Esophagus muscularis mucosa (tissue), 3 donors: ENCODE data around the gene RNF213.

Experiments
- POLR2AphosphoS5 ChIP-seq, 2 donors: sonication (generic); formaldehyde crosslinking; IDR thresholded peaks; one replicate each; pipeline ENCODE4 v1.6.1; 2017; ENCODE audit warnings: antibody characterized with exemption in 2 of 2
- TF ChIP-seq, protein P1 (sequence below), 3 experiments: fragments of 200-600 bp in 2 of 3; fragments of 450-650 bp in 1 of 3; sonication (generic) in 2 of 3; IDR thresholded peaks; one replicate each; pipeline ENCODE4 v1.5.1; 2017 to 2019; ENCODE audit warnings: antibody characterized with exemption in 3 of 3, mild to moderate bottlenecking in 2 of 3, moderate library complexity in 1 of 3

DNA sequence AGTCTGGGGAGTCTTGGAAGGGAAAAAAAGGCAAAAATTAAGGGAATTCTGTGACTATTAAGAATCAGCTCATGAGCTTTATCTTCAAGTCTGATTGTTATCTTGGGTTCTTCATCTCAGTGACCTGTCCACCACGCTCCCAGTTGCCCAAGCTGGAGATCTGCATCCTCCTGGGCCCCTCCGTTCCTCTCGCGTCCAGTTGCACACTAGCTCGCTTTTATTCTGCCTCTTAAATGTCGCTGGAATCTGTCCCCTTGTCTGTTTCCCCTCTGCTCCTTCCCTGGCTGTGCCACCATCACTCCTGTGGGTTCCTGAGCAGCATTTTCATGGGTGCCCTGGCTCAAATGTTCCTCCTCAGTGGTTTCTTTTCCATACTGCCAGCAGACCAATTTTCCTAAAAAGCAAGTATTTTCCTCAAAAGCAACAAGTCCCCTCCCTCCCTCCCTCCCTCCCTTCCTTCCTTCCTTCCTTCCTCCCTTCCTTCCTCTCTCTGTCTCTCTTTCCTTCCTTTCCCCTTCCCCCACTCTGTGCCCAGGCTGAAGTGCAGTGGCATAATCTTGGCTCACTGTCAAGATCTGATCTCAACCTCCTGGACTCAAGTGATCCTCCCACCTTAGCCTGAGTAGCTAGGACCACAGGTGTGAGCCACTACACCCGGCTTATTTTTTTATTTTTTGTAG is 155.7 kb downstream of the RNF213 start:
- TF ChIP-seq, protein P1, sequence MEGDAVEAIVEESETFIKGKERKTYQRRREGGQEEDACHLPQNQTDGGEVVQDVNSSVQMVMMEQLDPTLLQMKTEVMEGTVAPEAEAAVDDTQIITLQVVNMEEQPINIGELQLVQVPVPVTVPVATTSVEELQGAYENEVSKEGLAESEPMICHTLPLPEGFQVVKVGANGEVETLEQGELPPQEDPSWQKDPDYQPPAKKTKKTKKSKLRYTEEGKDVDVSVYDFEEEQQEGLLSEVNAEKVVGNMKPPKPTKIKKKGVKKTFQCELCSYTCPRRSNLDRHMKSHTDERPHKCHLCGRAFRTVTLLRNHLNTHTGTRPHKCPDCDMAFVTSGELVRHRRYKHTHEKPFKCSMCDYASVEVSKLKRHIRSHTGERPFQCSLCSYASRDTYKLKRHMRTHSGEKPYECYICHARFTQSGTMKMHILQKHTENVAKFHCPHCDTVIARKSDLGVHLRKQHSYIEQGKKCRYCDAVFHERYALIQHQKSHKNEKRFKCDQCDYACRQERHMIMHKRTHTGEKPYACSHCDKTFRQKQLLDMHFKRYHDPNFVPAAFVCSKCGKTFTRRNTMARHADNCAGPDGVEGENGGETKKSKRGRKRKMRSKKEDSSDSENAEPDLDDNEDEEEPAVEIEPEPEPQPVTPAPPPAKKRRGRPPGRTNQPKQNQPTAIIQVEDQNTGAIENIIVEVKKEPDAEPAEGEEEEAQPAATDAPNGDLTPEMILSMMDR (IDR thresholded peaks at IDR 0.05) = no peak
- no peak for TF ChIP-seq POLR2AphosphoS5 (IDR thresholded peaks at IDR 0.05)
